ENCODE measurements around the gene TIFAB.

Gene TIFAB

DNA sequence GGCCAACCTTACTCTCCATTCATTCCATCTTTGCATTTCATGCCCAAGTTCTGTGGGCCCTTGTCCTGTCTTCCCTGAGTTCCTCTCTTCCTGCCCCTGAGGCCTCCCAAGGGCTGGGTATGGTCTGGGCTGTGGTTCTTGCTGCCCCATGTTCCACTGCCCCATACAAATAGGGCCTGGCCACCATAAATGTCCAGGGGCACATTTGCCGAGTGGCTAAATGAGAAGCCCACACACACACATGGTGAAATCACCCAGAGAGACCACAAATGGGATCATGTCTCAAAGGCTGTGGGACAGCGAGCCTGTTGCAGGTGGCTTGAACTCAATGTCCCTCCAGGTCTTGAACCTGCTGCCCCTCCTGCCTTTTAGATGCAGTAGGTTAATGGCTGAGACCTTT, 1.2 kb downstream of the TIFAB start:
- TF ChIP-seq, protein P1, sequence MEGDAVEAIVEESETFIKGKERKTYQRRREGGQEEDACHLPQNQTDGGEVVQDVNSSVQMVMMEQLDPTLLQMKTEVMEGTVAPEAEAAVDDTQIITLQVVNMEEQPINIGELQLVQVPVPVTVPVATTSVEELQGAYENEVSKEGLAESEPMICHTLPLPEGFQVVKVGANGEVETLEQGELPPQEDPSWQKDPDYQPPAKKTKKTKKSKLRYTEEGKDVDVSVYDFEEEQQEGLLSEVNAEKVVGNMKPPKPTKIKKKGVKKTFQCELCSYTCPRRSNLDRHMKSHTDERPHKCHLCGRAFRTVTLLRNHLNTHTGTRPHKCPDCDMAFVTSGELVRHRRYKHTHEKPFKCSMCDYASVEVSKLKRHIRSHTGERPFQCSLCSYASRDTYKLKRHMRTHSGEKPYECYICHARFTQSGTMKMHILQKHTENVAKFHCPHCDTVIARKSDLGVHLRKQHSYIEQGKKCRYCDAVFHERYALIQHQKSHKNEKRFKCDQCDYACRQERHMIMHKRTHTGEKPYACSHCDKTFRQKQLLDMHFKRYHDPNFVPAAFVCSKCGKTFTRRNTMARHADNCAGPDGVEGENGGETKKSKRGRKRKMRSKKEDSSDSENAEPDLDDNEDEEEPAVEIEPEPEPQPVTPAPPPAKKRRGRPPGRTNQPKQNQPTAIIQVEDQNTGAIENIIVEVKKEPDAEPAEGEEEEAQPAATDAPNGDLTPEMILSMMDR (IDR thresholded peaks at IDR 0.05; ENCODE audit: insufficient read depth, missing control alignments): no peak
- FAIRE-seq (no peak), DNase-seq (ENCODE audit: insufficient read length, low spot score) (no peak)

DNA sequence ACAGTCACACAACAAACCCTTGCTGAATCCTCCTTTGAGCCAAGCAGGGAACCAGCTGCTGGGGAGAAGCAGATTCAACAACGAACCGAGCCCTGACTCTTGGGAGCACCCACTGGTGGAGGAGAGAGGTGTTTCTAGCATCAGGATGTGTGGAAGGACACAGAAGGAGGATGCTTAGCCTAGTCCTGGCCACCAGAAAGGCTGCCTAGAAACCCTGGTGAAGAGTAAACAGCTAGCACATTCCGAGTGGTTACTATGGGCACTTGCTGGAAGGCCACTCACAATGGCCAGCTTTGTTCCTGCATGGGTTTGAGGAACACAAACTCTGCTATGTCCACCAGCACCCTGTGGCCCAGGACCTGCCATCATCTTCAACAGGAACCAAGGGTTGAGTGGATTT, 1.8 kb downstream of the TIFAB start:
- FAIRE-seq: no peak
- TF ChIP-seq, protein P1 (IDR thresholded peaks at IDR 0.05; ENCODE audit: insufficient read depth, missing control alignments): no peak

GRCh38 chr5:135449644-135450043, 2.5 kb downstream of the TIFAB start:
- TF ChIP-seq, protein P1 (IDR thresholded peaks at IDR 0.05; ENCODE audit: insufficient read depth, missing control alignments): no peak
- FAIRE-seq (no peak), DNase-seq (ENCODE audit: insufficient read length, low spot score) (no peak)

More for the DNA sequence above, 1.8 kb downstream of the TIFAB start:
- DNase-seq (ENCODE audit: insufficient read length, low spot score): no peak

DNA sequence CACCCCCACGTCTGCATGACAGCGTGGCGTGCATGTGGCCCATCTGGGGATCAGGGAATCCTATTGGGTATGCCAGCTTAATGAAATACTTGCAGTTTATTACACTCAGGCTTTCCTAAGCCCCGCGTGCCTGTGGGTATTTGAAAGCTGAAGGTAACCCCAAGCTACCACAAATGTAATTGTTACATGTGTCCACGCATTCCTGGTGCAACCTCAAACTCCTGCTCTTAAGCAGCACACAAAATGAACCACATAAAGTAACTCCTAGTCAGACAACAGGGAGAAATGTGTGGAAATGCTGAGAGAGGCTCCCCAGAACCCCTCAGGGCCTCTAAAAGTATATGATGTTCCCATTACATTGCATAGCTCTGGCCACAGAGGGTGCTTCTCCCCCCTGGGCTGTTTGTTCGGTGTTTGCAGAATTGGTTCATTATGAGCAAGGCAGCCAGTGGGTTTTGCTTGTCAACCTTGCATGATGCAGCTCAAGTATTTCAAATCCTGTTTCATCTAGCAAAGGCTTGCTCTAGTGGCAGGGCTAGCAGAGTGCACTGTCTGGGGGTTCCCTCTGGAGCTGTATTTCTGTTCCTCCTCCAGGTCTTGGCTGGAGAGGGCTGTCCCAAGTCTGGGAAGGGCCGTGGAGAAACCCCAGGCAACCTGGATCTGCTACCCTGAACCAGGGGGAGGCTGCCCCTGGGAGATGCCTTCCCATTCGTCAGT, 3.2 kb downstream of the TIFAB start:
- DNase-seq (ENCODE audit: insufficient read length, low spot score): no peak
- FAIRE-seq: no peak
- TF ChIP-seq, protein P1 (IDR thresholded peaks at IDR 0.05; ENCODE audit: insufficient read depth, missing control alignments): no peak

DNA sequence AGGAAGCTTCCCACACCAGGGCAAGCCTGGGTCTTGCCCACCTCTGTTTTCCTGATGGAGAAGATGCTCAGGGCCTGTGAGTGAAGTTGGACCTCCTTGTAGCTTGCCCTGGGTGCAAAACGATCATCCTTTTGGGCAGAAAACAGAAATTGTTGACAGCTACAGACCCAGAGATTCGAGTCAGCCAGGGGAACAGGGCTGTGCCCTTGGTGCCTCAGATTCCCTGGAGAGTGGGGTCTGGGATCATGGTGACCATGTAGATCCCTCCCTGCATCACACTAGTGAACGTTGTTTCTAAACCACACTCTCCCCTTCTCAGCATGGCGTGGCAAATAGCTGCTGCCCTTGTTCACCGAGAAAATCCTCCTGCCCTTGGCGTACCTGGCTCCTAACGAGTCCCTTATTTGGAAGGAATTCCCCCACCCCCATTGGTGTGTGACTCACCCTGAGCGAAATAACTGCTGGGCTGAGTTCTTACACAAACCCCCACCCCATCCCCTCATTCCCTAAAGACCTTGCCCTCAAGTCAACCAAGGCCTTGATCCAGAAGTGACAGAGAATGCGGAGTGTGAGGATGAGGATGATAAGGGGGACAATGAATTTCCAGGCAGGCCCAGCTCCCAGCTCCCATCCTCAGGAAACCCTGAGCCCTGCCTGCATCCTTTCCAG, 3.9 kb downstream of the TIFAB start:
- FAIRE-seq (no peak), DNase-seq (ENCODE audit: insufficient read length, low spot score) (no peak)
- TF ChIP-seq, protein P1 (IDR thresholded peaks at IDR 0.05; ENCODE audit: insufficient read depth, missing control alignments): no peak

GRCh38 chr5:135447298-135447929, 4.7 kb downstream of the TIFAB start, which contains the start of gene DCANP1:
TSS of gene DCANP1 (minus strand) at chr5:135447348. CDS start at chr5:135447108, 240 bp downstream.
- TF ChIP-seq, protein P1 (IDR thresholded peaks at IDR 0.05; ENCODE audit: insufficient read depth, missing control alignments): no peak
- FAIRE-seq: no peak
- DNase-seq (ENCODE audit: insufficient read length, low spot score): no peak
